ENCODE data around the gene PRCC.

PRCC gene

GRCh38 chr1:156801409-156802121 is 34.2 kb downstream of the PRCC start:
- no peak for DNase-seq

- DNase-seq, result no peak
Observed at GRCh38 chr1:156802421-156802935, 35.1 kb downstream of the PRCC start.

- no peak for DNase-seq
Observed at GRCh38 chr1:156803086-156803851, 35.9 kb downstream of the PRCC start.

- DNase-seq, result no peak
Observed at GRCh38 chr1:156804026-156804425, 36.7 kb downstream of the PRCC start.

- DNase-seq, result no peak
Observed at GRCh38 chr1:156804572-156805243, 37.4 kb downstream of the PRCC start.

GRCh38 chr1:156805766-156806511 is 38.6 kb downstream of the PRCC start:
- DNase-seq, result no peak

- no peak for DNase-seq
Observed at GRCh38 chr1:156806512-156807440, 39.4 kb downstream of the PRCC start.

- peak; percentile 51 to 56 for DNase-seq
Observed at GRCh38 chr1:156807627-156808026, 40.3 kb downstream of the PRCC start.

GRCh38 chr1:156808186-156809030 is 41.1 kb downstream of the PRCC start:
- DNase-seq, result no peak

GRCh38 chr1:156809281-156809680 is 41.9 kb downstream of the PRCC start:
- no peak for DNase-seq

- DNase-seq, result no peak
Observed at GRCh38 chr1:156809711-156810366, 42.5 kb downstream of the PRCC start.

- no peak for DNase-seq
Observed at GRCh38 chr1:156811168-156811567, 43.8 kb downstream of the PRCC start.

- no peak for DNase-seq
Observed at GRCh38 chr1:156812293-156812990, 45.1 kb downstream of the PRCC start.

GRCh38 chr1:156813298-156813697 is 46.0 kb downstream of the PRCC start:
- DNase-seq, result peak in 1 of 2 experiments; percentile 42

- peak; percentile 86 to 88 for DNase-seq
Observed at GRCh38 chr1:156813750-156814570, 46.6 kb downstream of the PRCC start.

GRCh38 chr1:156814571-156815260 is 47.4 kb downstream of the PRCC start:
- peak; percentile 69 to 71 for DNase-seq

- peak in 1 of 2 experiments; percentile 41 for DNase-seq
Observed at GRCh38 chr1:156815307-156815826, 48.0 kb downstream of the PRCC start.
